Transverse colon (tissue), 4 donors: Measurements from ENCODE around the gene SATB2. TPM values are rescaled to one million over a fixed set of nuclear protein-coding genes. Genes with fewer than 3 reads are reported as not detected.

Experiments
- DNase-seq: peaks from one replicate; pipeline ENCODE4 v3.0.0-alpha.2; 2019
- H3K27ac ChIP-seq, 4 donors: fragments of 200-600 bp; sonication (generic); 2 replicates each; pipeline ENCODE4 v1.5.1; 2016 to 2018; ENCODE audit warnings: inconsistent platforms in 4 of 4
- H3K27me3 ChIP-seq: fragments of 200-600 bp; sonication (generic); 2 replicates; pipeline ENCODE4 v1.5.1; 2017; ENCODE audit warnings: inconsistent platforms
- H3K36me3 ChIP-seq, 4 donors: fragments of 200-600 bp; sonication (generic); 2 replicates each; pipeline ENCODE4 v1.5.1; 2017 to 2019; ENCODE audit warnings: inconsistent platforms in 4 of 4
- H3K4me1 ChIP-seq, 4 donors: fragments of 200-600 bp; sonication (generic); 2 replicates each; pipeline ENCODE4 v1.5.1; 2017 to 2020; ENCODE audit warnings: inconsistent platforms in 4 of 4
- H3K4me3 ChIP-seq, 4 donors: fragments of 200-600 bp; sonication (generic); 1 replicate in 1 of 4; 2 replicates in 3 of 4; pipeline versions ENCODE4 v1.5.1 to v1.6.1; 2017 to 2019; ENCODE audit warnings: inconsistent platforms in 4 of 4
- H3K9me3 ChIP-seq, 2 donors: fragments of 200-600 bp; sonication (generic); 2 replicates each; pipeline ENCODE4 v1.5.1; 2017 to 2019; ENCODE audit warnings: inconsistent platforms in 2 of 2
- EP300 ChIP-seq: sonication (generic); formaldehyde crosslinking; IDR thresholded peaks from one replicate; pipeline ENCODE4 v1.6.1; 2017; ENCODE audit warnings: antibody characterized with exemption, low read depth
- POLR2A ChIP-seq: fragments of 450-650 bp; IDR thresholded peaks from one replicate; pipeline ENCODE4 v1.6.1; 2016; ENCODE audit warnings: antibody characterized with exemption, mild to moderate bottlenecking, moderate library complexity
- POLR2AphosphoS5 ChIP-seq, 3 donors: sonication (generic); formaldehyde crosslinking; IDR thresholded peaks; one replicate each; pipeline ENCODE4 v1.6.1; 2016; ENCODE audit warnings: antibody characterized with exemption in 3 of 3
- WGBS, 2 donors: methylation state at CpG; one replicate each; pipeline ENCODE4 v1.1.5; 2018; ENCODE audit warnings: low coverage in 1 of 2; 5-methylcytosine and 5-hydroxymethylcytosine counted together
- in situ Hi-C, 4 donors: fragments of 200-750 bp; cut with MboI; loops; one replicate each; pipeline versions ENCODE4 v1.15.0 to v1.15.1; 2017; ENCODE audit warnings: low sequenced_read_pairs in 3 of 4, low pct_ligation_motif_present in 1 of 4, low pct_unique_long_range_greater_than_20kb in 1 of 4
- intact Hi-C: fragments of 100-400 bp; cut with DNase I; formaldehyde crosslinking; loops from one replicate; pipeline ENCODE4 v1.15.1; 2023; ENCODE audit warnings: low total_unique reads
- total RNA-seq, 4 donors: library from RNA; depleted of rRNA; stranded (reverse); fragments of >200 nt; gene quantifications; one replicate each; pipeline ENCODE4 v1.1.0, GENCODE V29; 2016
- TF ChIP-seq, protein P1 (sequence below), 5 experiments: fragments of 200-600 bp in 3 of 5; fragments of 450-650 bp in 2 of 5; sonication (generic) in 3 of 5; IDR thresholded peaks; 1 replicate in 2 of 5; 2 replicates in 3 of 5; pipeline ENCODE4 v1.5.1; 2016 to 2017; ENCODE audit warnings: antibody characterized with exemption in 5 of 5, inconsistent platforms in 3 of 5, mild to moderate bottlenecking in 2 of 5, moderate library complexity in 1 of 5

The SATB2 gene
- total RNA-seq, 4 donors from 2014 or later, result 289 to 316 (median 293) TPM

DNA sequence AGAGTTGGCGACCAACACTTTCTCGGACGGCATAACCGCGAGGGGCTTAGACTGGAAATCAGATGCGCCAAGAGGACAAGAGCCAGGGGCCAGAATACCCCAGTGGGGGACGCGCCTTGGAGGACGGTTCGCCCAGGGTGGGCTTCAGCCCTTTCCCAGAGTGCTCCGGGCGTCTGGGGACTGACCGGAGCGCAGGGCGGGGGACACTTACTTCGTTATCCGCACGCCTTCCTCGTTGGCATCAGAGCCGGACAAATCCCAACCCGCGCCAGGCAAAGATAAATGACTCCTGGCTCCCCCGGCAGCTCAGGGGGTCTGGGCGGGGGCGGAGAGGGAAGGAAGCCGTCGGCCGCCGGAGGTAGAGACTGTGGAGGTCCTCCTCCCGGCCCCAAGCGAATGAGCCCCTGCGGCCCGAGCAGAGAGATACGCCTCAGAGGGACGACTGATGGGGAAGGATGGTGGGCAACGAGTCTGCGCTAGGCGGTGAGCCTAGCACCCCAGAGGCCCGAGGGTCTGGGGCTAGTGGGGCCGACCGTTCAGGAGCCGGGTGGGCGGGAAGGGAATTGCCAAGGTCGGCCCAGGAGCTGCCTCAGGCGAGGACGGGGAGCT is 4.7 kb upstream of the SATB2 start:
- Histone ChIP-seq H3K27ac (peak overlapping the region; percentile 83 to 90 (median 87)), H3K9me3 (no peaks in the 10 kb centered on the region), H3K36me3 (no peaks in the 10 kb centered on the region), H3K4me3 (peak overlapping the region; percentile 32 to 98 (median 70)), H3K4me1 (peaks cover 6 to 46% (median 25%) of the 10 kb centered on the region in 4 donors), H3K27me3 (peaks cover 86% of the 10 kb centered on the region)
- in situ Hi-C loops, result no loop called here
- TF ChIP-seq POLR2A (no peak), EP300 (no peak), POLR2AphosphoS5 (IDR thresholded peaks at IDR 0.05) (peak in 1 of 3 donors; percentile 4)
- no peak for DNase-seq
- WGBS, 2 donors, result 8% methylated on average over 31 of the region's 46 CpGs; no CpG with 5 or more reads in 1 of the 2 donors
- intact Hi-C loops, result no loop called here

DNA sequence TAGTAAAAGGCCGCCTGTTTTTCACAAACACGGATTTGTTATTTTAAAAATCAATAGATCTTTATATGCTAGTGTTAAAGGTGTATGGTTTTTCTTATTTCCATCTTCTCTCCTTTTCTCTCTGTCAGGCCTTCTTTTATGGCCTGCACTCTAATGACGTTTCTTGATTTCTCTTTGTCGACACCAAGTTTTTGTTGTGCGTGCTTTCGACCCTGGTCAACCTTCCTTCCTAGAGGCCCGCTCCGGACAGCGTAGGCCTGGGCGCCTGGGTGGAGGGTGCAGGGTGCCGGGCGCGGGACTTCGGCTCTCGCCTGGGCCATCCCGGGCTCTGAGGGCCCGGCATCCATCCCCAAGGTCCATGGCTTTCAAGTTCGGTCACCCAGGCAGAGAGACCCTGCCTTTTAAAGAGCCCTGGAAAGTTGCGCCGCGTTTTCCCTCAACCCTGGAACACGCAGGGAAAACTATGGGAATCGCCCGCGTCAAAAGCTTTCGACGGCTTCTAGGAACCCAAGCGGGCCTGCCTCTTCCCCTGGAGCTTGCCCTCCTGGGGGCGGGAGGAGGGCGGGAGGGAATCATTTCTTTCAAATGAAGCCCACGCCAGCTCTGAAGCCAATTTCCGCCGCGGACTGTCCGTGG is 4.1 kb upstream of the SATB2 start:
- TF ChIP-seq POLR2AphosphoS5 (IDR thresholded peaks at IDR 0.05) (no peak), POLR2A (no peak), EP300 (no peak)
- TF ChIP-seq, protein P1, sequence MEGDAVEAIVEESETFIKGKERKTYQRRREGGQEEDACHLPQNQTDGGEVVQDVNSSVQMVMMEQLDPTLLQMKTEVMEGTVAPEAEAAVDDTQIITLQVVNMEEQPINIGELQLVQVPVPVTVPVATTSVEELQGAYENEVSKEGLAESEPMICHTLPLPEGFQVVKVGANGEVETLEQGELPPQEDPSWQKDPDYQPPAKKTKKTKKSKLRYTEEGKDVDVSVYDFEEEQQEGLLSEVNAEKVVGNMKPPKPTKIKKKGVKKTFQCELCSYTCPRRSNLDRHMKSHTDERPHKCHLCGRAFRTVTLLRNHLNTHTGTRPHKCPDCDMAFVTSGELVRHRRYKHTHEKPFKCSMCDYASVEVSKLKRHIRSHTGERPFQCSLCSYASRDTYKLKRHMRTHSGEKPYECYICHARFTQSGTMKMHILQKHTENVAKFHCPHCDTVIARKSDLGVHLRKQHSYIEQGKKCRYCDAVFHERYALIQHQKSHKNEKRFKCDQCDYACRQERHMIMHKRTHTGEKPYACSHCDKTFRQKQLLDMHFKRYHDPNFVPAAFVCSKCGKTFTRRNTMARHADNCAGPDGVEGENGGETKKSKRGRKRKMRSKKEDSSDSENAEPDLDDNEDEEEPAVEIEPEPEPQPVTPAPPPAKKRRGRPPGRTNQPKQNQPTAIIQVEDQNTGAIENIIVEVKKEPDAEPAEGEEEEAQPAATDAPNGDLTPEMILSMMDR (IDR thresholded peaks at IDR 0.05), result no peak
- in situ Hi-C loops, result no loop called here

DNA sequence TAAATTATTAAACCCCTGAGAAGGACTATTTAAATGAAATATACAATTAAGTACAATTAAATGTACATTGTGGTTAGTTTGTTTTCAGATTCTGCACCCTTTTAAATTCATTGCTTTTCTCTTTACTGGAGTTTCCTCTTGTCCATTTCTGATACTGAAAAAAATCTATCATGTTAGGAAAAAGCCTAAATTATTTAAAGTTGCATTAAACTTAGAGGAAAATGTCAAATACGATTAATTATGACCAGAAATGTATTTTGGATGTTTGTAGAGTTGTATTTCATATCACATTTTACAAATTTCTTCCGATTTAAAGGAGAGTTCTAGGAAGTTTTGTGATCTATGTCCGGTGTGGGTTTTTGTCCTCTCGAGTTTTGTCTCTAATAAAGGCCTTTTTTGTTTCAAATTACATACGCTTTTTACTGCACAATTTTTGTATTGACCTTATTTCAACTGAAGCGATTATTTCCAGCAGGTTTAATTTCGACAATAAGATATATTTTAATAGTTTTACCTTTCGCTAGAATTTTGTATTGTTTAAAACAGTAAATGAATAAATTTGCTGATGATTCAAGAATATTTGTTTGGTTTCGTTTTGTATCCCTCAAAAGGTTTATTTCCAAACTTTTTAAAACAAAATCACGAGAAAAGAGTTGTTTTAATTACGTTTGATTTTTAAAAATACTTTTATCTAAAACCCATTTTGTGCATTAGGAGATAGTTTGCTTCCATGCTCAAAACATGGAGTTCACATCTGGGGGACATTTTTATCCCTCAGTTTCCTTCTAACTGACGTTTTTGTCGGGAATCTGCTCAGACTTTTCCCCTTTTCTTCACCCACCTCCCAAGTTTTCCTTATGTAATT is 3.3 kb upstream of the SATB2 start:
- no peak for DNase-seq
- in situ Hi-C loops, result no loop called here
- 11 to 13% methylated on average over 13 of the region's 13 CpGs for WGBS, 2 donors
- Histone ChIP-seq H3K4me1 (peaks cover 6 to 50% (median 26%) of the 10 kb centered on the region in 4 donors), H3K36me3 (no peaks in the 10 kb centered on the region), H3K4me3 (peak overlapping the region in 3 of 4 donors; percentile 68 to 98 (median 73)), H3K27ac (peak overlapping the region; percentile 83 to 90 (median 87)), H3K9me3 (no peaks in the 10 kb centered on the region), H3K27me3 (peaks cover 86% of the 10 kb centered on the region)
- TF ChIP-seq POLR2A (no peak), POLR2AphosphoS5 (IDR thresholded peaks at IDR 0.05) (peak in 1 of 3 donors; percentile 4)
- intact Hi-C loops, result no loop called here

More for the DNA sequence above, 4.1 kb upstream of the SATB2 start:
- intact Hi-C loops, result no loop called here
- Histone ChIP-seq H3K4me3 (peak overlapping the region; percentile 32 to 98 (median 70)), H3K36me3 (no peaks in the 10 kb centered on the region), H3K4me1 (peaks cover 6 to 49% (median 26%) of the 10 kb centered on the region in 4 donors), H3K9me3 (no peaks in the 10 kb centered on the region), H3K27ac (peak overlapping the region; percentile 83 to 90 (median 87)), H3K27me3 (peaks cover 86% of the 10 kb centered on the region)
- WGBS, 2 donors, result 6 to 17% methylated on average over 10 to 30 of the region's 35 CpGs
- no peak for DNase-seq

DNA sequence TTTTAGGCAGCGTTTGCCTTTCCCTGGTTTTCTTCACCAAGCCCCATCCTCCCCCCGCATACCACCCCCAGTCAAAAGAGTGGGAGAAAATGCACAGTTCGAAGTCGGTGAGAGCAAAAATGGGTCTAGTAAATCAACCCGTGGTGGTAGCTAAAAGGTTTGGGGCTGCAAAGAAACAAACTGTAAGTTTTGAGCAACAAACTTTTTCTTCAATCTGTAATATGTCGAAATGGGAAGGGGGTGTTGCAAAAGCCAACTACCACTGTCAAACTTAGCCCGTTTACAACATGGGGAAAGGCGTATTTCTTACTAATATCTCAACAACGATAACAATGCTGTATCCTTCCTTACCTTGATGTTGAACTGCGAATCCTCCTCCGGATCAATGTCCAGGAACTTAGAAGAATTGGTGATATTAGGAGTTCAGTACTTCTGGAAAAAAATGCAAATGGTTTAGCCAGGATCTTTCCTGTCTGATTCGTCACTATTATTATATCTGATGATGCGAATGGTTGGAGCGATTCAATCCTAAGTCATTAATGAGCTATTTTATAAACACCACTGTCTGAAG is 2.4 kb upstream of the SATB2 start:
- in situ Hi-C loops, result no loop called here
- Histone ChIP-seq H3K4me1 (peaks cover 6 to 47% (median 25%) of the 10 kb centered on the region in 4 donors), H3K27ac (peak overlapping the region; percentile 83 to 90 (median 87)), H3K4me3 (peak overlapping the region; percentile 68 to 98 (median 83)), H3K27me3 (peaks cover 86% of the 10 kb centered on the region), H3K9me3 (no peaks in the 10 kb centered on the region), H3K36me3 (no peaks in the 10 kb centered on the region)
- no peak for DNase-seq
- 7 to 8% methylated on average over 10 to 14 of the region's 14 CpGs for WGBS, 2 donors
- TF ChIP-seq POLR2AphosphoS5 (IDR thresholded peaks at IDR 0.05), result peak in 2 of 3 donors; percentile 26 to 45
- peak; percentile 5 for TF ChIP-seq POLR2A
- TF ChIP-seq, protein P1 (IDR thresholded peaks at IDR 0.05), result no peak
- intact Hi-C loops, result no loop called here
